Measurements from ENCODE around the gene LRMDA. TPM values are rescaled to one million over a fixed set of nuclear protein-coding genes. Genes with fewer than 3 reads are reported as not detected.
"Not testable (repeated sequence)": the region's sequence is repeated elsewhere in the genome, so short reads cannot be mapped to it uniquely, and the experiment has no call there.

LRMDA gene
- total RNA-seq, 4 donors from 2014 or later = 9.8 to 18.6 (median 15.8) TPM

- no peak for DNase-seq (ENCODE audit: low spot score in 2 of 2)
- peaks cover 0 to 11% (median 4%) of the 10 kb centered on the region in 4 donors for H3K4me1 ChIP-seq
- TF ChIP-seq CTCF (IDR thresholded peaks at IDR 0.05) (no peak), EP300 (IDR thresholded peaks at IDR 0.05) (no peak), POLR2A (IDR thresholded peaks at IDR 0.05) (no peak)
Observed at GRCh38 chr10:76052682-76053503, 621.5 kb downstream of the LRMDA start.

GRCh38 chr10:76055466-76055865 is 624.0 kb downstream of the LRMDA start:
- TF ChIP-seq POLR2A (IDR thresholded peaks at IDR 0.05) = no peak
- no peak for TF ChIP-seq EP300 (IDR thresholded peaks at IDR 0.05)
- no peak for TF ChIP-seq CTCF (IDR thresholded peaks at IDR 0.05)

More at GRCh38 chr10:76052682-76053503, 621.5 kb downstream of the LRMDA start:
- no peak overlapping the region for H3K4me3 ChIP-seq
- 80 to 83% methylated on average over 9 of the region's 9 CpGs for WGBS, 2 donors
- H3K9me3 ChIP-seq = peaks cover 0 to 13% (median 0%) of the 10 kb centered on the region in 4 donors
- no peak overlapping the region for H3K27ac ChIP-seq
- peaks cover 0 to 13% (median 0%) of the 10 kb centered on the region in 3 donors for H3K36me3 ChIP-seq
- no peaks in the 10 kb centered on the region for H3K27me3 ChIP-seq

GRCh38 chr10:76055963-76056362 is 624.5 kb downstream of the LRMDA start:
- peaks cover 0 to 4% (median 1%) of the 10 kb centered on the region in 4 donors for H3K4me1 ChIP-seq
- no peak overlapping the region for H3K4me3 ChIP-seq
- peaks cover 0 to 13% (median 0%) of the 10 kb centered on the region in 4 donors for H3K9me3 ChIP-seq
- DNase-seq (ENCODE audit: low spot score in 2 of 2) = no peak
- H3K27ac ChIP-seq = no peak overlapping the region
- TF ChIP-seq EP300 (IDR thresholded peaks at IDR 0.05) = no peak
- TF ChIP-seq CTCF (IDR thresholded peaks at IDR 0.05) = no peak
- no peak for TF ChIP-seq POLR2A (IDR thresholded peaks at IDR 0.05)
- no peaks in the 10 kb centered on the region for H3K27me3 ChIP-seq
- H3K36me3 ChIP-seq = peaks cover 0 to 22% (median 0%) of the 10 kb centered on the region in 3 donors
- WGBS, 2 donors = 100% methylated on average over 1 of the region's 1 CpG; no CpG with 5 or more reads in 1 of the 2 donors

More at GRCh38 chr10:76055466-76055865, 624.0 kb downstream of the LRMDA start:
- 91 to 97% methylated on average over 3 of the region's 3 CpGs for WGBS, 2 donors
- H3K9me3 ChIP-seq = peaks cover 0 to 13% (median 0%) of the 10 kb centered on the region in 4 donors
- no peak overlapping the region for H3K4me3 ChIP-seq
- H3K27me3 ChIP-seq = no peaks in the 10 kb centered on the region
- no peak for DNase-seq (ENCODE audit: low spot score in 2 of 2)
- H3K4me1 ChIP-seq = peaks cover 0 to 7% (median 2%) of the 10 kb centered on the region in 4 donors
- no peak overlapping the region for H3K27ac ChIP-seq
- H3K36me3 ChIP-seq = peaks cover 0 to 22% (median 0%) of the 10 kb centered on the region in 3 donors

GRCh38 chr10:76060993-76061392 is 629.6 kb downstream of the LRMDA start:
- not testable (repeated sequence) for H3K4me3 ChIP-seq; H3K27me3 ChIP-seq; DNase-seq (ENCODE audit: low spot score in 2 of 2); H3K4me1 ChIP-seq; H3K27ac ChIP-seq; H3K9me3 ChIP-seq
- peaks cover 0 to 18% (median 0%) of the 10 kb centered on the region in 3 donors for H3K36me3 ChIP-seq
- 93 to 97% methylated on average over 2 of the region's 2 CpGs for whole genome bisulfite sequencing, 2 donors

- Histone ChIP-seq H3K27me3 (no peaks in the 10 kb centered on the region), H3K4me3 (no peak overlapping the region), H3K36me3 (peaks cover 0 to 5% (median 0%) of the 10 kb centered on the region in 3 donors), H3K4me1 (peaks cover 0 to 10% (median 3%) of the 10 kb centered on the region in 4 donors), H3K9me3 (peaks cover 0 to 3% (median 0%) of the 10 kb centered on the region in 4 donors), H3K27ac (no peak overlapping the region)
- TF ChIP-seq POLR2A (IDR thresholded peaks at IDR 0.05) (no peak), EP300 (IDR thresholded peaks at IDR 0.05) (no peak), CTCF (IDR thresholded peaks at IDR 0.05) (no peak)
- 83 to 88% methylated on average over 1 of the region's 1 CpG for WGBS, 2 donors
- no peak for DNase-seq (ENCODE audit: low spot score in 2 of 2)
Observed at GRCh38 chr10:76066457-76066856, 635.0 kb downstream of the LRMDA start.

Data from tibial nerve (tissue), 4 donors.